ENCODE data around the gene IL36RN.

IL36RN gene

GRCh38 chr2:113076954-113077669 is 18.1 kb downstream of the IL36RN start:
- no peak for TF ChIP-seq CTCF (conservative IDR thresholded peaks at IDR 0.05; ENCODE audit: control insufficient read depth, insufficient read depth, low read depth, low read length)
- no peak for DNase-seq (ENCODE audit: low read depth)
- H3K4me3 ChIP-seq (ENCODE audit: control insufficient read depth, low read depth, low read length) = no peak overlapping the region

DNA sequence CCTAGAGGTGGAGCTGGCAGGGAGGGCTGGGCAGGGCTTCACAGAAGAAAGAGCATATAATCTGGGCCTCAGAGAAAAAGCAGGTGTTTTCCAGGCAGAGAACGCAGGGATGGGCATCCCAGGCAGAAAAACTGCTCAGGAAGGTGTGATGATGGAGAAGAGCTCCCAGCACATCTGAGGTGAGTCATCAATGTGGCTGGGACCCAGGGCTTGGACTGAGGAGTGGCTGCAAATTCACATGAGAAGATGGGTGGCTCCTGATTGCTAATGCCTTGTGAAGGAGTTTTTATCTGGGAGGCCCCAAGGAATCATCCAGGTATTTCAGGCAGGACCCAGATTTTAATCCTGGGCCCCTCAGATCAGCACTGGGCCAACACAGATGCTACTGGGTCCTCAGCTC is 18.9 kb downstream of the IL36RN start:
- DNase-seq (ENCODE audit: low read depth) = peak; percentile 50
- no peak for TF ChIP-seq CTCF (conservative IDR thresholded peaks at IDR 0.05; ENCODE audit: control insufficient read depth, insufficient read depth, low read depth, low read length)
- H3K4me3 ChIP-seq (ENCODE audit: control insufficient read depth, low read depth, low read length) = no peak overlapping the region

- peak; percentile 61 for DNase-seq (ENCODE audit: low read depth)
- H3K4me3 ChIP-seq (ENCODE audit: control insufficient read depth, low read depth, low read length) = no peak overlapping the region
- no peak for TF ChIP-seq CTCF (conservative IDR thresholded peaks at IDR 0.05; ENCODE audit: control insufficient read depth, insufficient read depth, low read depth, low read length)
Observed at GRCh38 chr2:113078350-113078839, 19.4 kb downstream of the IL36RN start.

DNA sequence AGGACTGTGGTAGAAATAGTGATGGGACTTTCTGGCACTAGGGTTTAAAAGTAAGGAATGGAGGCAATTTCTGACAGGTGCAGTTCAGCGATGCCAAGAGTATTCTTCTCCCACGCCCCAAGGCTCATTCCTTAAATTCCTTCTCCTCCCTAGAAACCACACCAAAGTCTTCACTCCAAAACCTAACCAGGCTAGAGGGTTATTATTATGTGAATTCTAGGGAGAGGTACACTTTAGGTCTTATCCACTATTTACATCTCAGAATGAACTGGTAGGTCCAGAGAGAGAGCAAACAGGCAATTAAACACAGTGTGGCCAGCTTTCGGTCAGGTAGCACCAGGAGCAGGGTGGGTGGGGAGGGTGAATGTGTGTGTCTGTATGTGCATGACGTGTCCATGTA is 20.1 kb downstream of the IL36RN start:
- no peak for TF ChIP-seq CTCF (conservative IDR thresholded peaks at IDR 0.05; ENCODE audit: control insufficient read depth, insufficient read depth, low read depth, low read length)
- H3K4me3 ChIP-seq (ENCODE audit: control insufficient read depth, low read depth, low read length) = no peak overlapping the region
- no peak for DNase-seq (ENCODE audit: low read depth)

- no peak overlapping the region for H3K4me3 ChIP-seq (ENCODE audit: control insufficient read depth, low read depth, low read length)
- peak; percentile 74 for TF ChIP-seq CTCF (conservative IDR thresholded peaks at IDR 0.05; ENCODE audit: control insufficient read depth, insufficient read depth, low read depth, low read length)
- DNase-seq (ENCODE audit: low read depth) = peak; percentile 17
Observed at GRCh38 chr2:113080134-113080533, 21.1 kb downstream of the IL36RN start.

GRCh38 chr2:113081488-113082210 is 22.7 kb downstream of the IL36RN start:
- DNase-seq (ENCODE audit: low read depth) = no peak
- TF ChIP-seq CTCF (conservative IDR thresholded peaks at IDR 0.05; ENCODE audit: control insufficient read depth, insufficient read depth, low read depth, low read length) = no peak
- H3K4me3 ChIP-seq (ENCODE audit: control insufficient read depth, low read depth, low read length) = no peak overlapping the region

Measured in fibroblast of mammary gland (primary cell).